ENCODE data around the gene DIPK1A. TPM values are rescaled to one million over a fixed set of nuclear protein-coding genes. Genes with fewer than 3 reads are reported as not detected.

The DIPK1A gene
- total RNA-seq, 1 experiment from 2014 or later, result 3.8 TPM

DNA sequence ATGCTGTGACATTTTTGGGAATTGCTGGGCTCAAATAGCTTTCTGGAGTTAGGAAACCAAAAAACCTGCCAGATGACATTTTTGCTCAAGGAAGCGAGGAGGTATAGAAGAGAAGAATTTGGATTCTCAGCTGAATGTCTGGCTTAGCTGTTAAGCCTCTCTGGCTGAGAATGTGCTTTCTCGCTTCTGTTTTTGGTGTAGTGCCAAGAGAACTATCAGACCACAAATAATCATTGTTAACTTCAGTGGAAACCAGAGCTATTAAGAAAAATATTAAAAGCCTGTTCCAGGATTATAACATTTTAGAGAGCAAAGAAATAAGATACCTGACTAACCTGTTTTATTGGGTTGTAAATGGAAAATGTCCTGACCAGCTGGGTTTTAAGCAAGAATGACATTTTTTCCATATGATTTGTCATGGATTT, 39.5 kb upstream of the DIPK1A start:
- Histone ChIP-seq H3K27me3 (ENCODE audit: insufficient read depth, low read length) (no peaks in the 10 kb centered on the region), H3K9me3 (ENCODE audit: control insufficient read depth, low read depth, low read length) (no peaks in the 10 kb centered on the region), H2BK120ac (ENCODE audit: low read depth, low read length, poor library complexity, severe bottlenecking) (no peak overlapping the region), H2AK5ac (ENCODE audit: insufficient read length, low read length) (no peak overlapping the region), H2BK20ac (ENCODE audit: low read depth, low read length, poor library complexity, severe bottlenecking) (no peak overlapping the region), H2AFZ (ENCODE audit: low read length) (no peak overlapping the region), H4K20me1 (ENCODE audit: control insufficient read depth, insufficient read depth, insufficient read length) (no peaks in the 10 kb centered on the region), H3K79me1 (ENCODE audit: insufficient read depth, low read depth, low read length, poor library complexity, severe bottlenecking) (no peaks in the 10 kb centered on the region), H3K4me2 (ENCODE audit: insufficient read depth, insufficient read length, low read length) (peak overlapping the region; percentile 11), H3K27ac (ENCODE audit: insufficient read length, low read depth, low read length) (peak overlapping the region; percentile 58), H3T11ph (ENCODE audit: low read length) (no peak overlapping the region), H3K14ac (ENCODE audit: insufficient read depth, low read length) (no peak overlapping the region), H2BK15ac (ENCODE audit: low read depth, low read length) (no peak overlapping the region), H3K18ac (ENCODE audit: insufficient read length, low read depth, low read length) (no peak overlapping the region), H3K79me2 (ENCODE audit: insufficient read depth, low read length) (no peaks in the 10 kb centered on the region), H3K4ac (ENCODE audit: low read depth, low read length) (no peak overlapping the region), H3K56ac (ENCODE audit: insufficient read length, low read depth, low read length) (no peak overlapping the region), H3K4me1 (ENCODE audit: insufficient read depth, low read length) (no peaks in the 10 kb centered on the region), H2BK12ac (ENCODE audit: insufficient read length, low read depth, low read length) (no peak overlapping the region), H3K9ac (ENCODE audit: extremely low read depth, insufficient read length, low read length) (no peak overlapping the region), H4K5ac (ENCODE audit: insufficient read length, low read depth, low read length) (no peak overlapping the region), H2BK5ac (ENCODE audit: insufficient read length, low read length) (no peak overlapping the region), H3K23me2 (ENCODE audit: insufficient read length, low read depth, low read length, poor library complexity, severe bottlenecking) (no peaks in the 10 kb centered on the region), H3K23ac (ENCODE audit: insufficient read length, low read depth, low read length) (no peak overlapping the region), H4K91ac (ENCODE audit: insufficient read length, low read depth, low read length) (no peak overlapping the region), H4K8ac (replicated peaks; ENCODE audit: insufficient read length, low read depth, low read length) (no peak overlapping the region)
- H3K27me3 Mint-ChIP-seq (ENCODE audit: low read depth), result no peaks in the 10 kb centered on the region
- no CpG with 5 or more reads among the region's 2 CpGs for WGBS (ENCODE audit: extremely low coverage, insufficient read length, low lambda C conversion rate)
- DNase-seq, result no peak
- no peaks in the 10 kb centered on the region for H3K36me3 Mint-ChIP-seq (ENCODE audit: insufficient read depth in 1 of 3, low read depth in 3 of 3)
- peaks cover 14 to 31% of the 10 kb centered on the region in 2 experiments for H3K4me1 Mint-ChIP-seq
- H3K27ac Mint-ChIP-seq, result peak overlapping the region; percentile 76 to 90 (median 85); a peak in 5 of 7 replicates
- H3K4me3 Mint-ChIP-seq, result no peak overlapping the region
- H3K9me3 Mint-ChIP-seq, result no peaks in the 10 kb centered on the region
- TF ChIP-seq, protein P1, sequence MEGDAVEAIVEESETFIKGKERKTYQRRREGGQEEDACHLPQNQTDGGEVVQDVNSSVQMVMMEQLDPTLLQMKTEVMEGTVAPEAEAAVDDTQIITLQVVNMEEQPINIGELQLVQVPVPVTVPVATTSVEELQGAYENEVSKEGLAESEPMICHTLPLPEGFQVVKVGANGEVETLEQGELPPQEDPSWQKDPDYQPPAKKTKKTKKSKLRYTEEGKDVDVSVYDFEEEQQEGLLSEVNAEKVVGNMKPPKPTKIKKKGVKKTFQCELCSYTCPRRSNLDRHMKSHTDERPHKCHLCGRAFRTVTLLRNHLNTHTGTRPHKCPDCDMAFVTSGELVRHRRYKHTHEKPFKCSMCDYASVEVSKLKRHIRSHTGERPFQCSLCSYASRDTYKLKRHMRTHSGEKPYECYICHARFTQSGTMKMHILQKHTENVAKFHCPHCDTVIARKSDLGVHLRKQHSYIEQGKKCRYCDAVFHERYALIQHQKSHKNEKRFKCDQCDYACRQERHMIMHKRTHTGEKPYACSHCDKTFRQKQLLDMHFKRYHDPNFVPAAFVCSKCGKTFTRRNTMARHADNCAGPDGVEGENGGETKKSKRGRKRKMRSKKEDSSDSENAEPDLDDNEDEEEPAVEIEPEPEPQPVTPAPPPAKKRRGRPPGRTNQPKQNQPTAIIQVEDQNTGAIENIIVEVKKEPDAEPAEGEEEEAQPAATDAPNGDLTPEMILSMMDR (conservative IDR thresholded peaks at IDR 0.05), result no peak

Data from H9 (cell line).